Activated CD8-positive, alpha-beta memory T cell treated with anti-CD3 and anti-CD28 coated beads for 24 hours (primary cell): ENCODE data around the gene CRYL1.

ENCODE experiments used
- DNase-seq: peaks from one replicate; pipeline ENCODE4 v3.0.0-alpha.2; 2020

Gene CRYL1

DNA sequence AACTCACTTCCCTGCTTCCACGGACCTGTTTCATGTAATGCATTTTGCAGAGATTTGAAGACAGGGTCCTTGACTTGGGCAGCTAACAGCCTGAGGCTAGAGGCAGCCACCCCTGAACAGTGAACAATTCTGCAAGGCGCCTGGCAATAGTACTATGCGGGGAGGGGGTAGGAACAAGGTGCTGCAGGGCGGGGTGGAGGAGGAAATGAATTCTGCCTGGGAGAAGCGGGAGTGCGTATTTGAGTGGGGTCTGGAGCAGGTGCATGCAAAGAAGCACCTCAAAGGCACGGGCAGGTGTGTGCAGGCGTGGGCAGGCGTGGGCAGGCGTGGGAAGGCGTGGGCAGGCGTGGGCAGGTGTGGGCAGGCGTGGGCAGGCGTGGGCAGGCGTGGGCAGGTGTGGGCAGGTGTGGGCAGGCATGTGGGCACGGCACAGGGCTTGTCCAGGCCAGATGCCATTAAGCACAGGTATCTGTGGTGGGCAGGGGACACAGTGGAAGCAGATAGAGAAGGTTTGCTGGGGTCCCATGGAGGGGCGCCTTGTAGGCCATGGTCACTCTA, 163.1 kb downstream of the CRYL1 start:
- DNase-seq = peak; percentile 30

DNA sequence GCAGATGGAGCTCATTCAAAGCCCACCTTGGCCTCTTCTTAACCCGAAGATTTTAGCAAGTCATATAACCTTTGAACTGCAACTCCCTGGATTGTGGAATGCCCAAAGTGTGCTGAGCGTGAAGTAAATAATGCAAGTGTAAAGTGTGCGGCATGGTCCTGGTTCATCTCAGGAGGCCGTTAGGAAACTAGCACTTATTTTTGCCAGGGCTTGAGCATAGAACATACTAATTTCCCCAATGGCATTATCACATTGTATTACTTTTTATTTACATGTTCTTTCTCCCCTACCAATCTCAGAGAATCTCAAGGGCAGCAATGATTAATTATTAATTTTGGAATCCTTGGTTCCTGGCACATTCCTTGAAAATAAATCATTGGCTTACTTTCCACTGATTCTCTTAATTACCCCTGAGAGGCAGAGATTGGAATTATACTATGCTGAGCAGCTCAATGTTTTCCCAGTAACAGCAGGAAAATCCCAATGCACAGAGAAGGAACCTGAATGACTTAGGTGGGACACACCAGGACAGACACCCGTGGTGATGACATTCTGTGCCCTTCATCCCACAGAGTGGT, 164.7 kb downstream of the CRYL1 start:
- DNase-seq = no peak

DNA sequence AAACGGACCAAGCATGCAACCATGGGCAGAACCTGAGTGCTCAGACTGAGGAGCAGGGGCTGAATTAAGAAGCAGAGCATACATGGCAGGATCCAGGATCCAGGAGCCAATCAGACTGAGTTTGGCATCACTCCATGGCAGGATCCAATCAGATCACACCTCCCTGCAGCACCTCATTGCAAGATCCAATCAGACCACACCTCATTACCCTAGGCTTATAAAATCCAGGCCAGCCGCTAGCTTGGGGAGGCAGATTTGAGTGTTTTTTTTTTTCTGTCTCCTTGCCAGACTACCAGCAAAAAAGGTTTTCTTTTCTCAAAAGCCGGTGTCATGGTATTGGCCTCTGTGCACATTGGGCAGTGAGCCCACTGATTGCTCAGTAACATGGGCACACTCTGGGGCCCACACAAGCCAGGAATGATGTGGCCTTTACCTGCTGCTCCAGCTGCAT, 165.6 kb downstream of the CRYL1 start:
- DNase-seq = peak; percentile 45

DNA sequence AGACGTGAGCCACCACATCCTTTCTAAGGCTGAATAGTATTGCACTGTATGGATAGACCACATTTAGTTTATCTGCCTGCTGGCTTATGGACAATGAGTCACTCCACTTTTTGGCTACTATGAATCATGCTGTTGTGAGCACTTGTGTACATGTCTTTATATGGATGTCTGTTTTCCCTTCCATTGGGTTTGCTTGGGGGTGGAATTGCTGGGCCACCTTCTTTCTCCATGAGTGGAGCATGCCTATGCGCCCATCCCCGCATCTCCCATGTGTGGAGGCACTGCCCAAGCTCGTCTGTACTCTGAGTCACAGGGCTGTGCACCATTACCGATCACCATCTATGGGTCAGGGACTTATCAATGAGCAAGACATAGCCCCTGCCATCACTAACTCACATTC, 166.3 kb downstream of the CRYL1 start:
- DNase-seq = peak; percentile 53

DNA sequence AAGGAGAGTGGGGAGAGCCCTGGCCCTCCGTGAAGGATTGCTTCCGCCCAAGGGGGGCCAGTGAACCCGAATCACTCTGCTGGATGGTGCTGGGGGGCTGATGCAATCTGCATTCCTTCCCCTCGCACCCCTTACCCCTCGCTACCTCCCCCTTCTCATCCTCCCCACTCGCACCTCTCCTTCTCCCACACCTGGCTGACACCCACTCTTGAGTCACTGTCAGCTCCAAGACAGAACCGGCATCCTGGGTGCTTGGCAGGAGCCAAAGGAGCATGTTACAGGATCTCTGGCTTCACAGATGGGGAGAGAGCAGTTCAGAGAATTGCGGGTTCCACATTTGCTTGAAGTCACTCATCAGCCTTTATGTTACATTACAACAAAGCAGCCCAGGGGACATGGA, 167.6 kb downstream of the CRYL1 start:
- peak; percentile 51 for DNase-seq

DNA sequence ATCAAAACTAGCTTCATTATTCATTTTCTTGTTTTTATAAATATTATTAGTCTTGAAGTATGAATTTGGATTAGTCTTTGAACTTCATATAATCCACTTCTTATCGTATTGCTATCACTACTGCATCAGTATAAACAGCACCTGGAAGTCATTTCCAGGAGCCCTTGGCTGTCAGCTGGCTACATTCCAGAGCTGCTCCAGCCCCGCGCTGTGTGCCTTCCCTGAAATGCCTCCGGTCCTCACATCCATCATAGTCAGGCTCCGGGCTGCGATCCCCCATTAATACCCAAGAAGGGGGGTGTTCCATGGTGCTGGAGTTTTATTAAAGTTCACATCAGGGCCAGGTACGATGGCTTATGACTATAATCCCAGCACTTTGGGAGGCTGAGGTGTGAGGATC, 169.2 kb downstream of the CRYL1 start:
- DNase-seq = no peak

DNA sequence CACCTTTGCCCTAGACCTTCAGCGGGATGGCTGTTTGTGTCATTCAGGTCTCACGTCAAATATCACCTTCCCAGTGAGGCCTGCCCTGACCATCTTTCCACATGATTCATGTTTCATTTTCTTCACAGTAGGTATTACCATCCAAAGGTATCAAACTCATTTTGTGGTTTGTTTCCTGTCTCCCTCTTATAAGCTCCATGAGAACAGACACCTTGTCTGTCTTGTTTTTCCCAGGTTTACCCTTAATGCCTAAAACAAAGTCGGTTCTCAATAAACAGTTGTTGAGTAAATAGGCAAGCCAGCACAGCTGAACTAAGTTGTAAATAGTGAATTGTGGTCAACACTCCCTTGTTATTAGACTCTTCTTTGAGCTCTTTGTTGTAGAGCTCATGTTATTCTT, 170.9 kb downstream of the CRYL1 start:
- DNase-seq = no peak

DNA sequence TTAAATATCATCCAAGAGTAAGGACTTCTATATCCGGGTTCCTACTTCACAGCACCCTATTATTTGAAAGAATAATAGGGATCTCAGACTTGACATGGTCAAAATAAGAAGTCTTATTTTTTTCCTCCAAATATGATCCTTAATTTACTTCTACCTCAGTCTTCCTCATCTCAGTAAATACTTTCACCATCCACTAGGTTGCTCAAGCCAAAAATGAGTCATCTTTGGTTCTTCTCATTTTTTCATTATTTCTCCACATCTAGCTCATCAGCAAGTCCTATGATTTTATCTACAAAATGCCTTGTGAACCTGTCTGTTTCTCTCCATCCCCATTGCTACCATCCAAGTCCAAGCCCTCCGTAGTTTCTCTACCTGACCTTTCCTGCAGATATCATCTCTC, 171.7 kb downstream of the CRYL1 start:
- DNase-seq = no peak
